Gastroesophageal sphincter (tissue), 4 donors: ENCODE data around the gene SRD5A2. TPM values are rescaled to one million over a fixed set of nuclear protein-coding genes. Genes with fewer than 3 reads are reported as not detected.

Experiments
- ATAC-seq: fragments of 150-250 bp; one replicate; pipeline ENCODE4 v1.9.1; 2016; ENCODE audit warnings: mild to moderate bottlenecking, moderate library complexity
- H3K27ac ChIP-seq, 4 donors: fragments of 200-600 bp; sonication (generic) in 3 of 4; 1 replicate in 3 of 4; 2 replicates in 1 of 4; pipeline ENCODE4 v1.5.1; 2016 to 2019
- H3K27me3 ChIP-seq: fragments of 200-600 bp; sonication (generic); one replicate; pipeline ENCODE4 v1.5.1; 2019
- H3K36me3 ChIP-seq, 2 donors: fragments of 200-600 bp; sonication (generic); one replicate each; pipeline ENCODE4 v1.5.1; 2019; ENCODE audit warnings: control low read depth in 1 of 2
- H3K4me1 ChIP-seq, 3 donors: fragments of 200-600 bp; sonication (generic); 1 replicate in 2 of 3; 2 replicates in 1 of 3; pipeline ENCODE4 v1.5.1; 2016 to 2019; ENCODE audit warnings: control low read depth in 2 of 3
- H3K4me3 ChIP-seq, 2 donors: fragments of 200-600 bp; sonication (generic); one replicate each; pipeline ENCODE4 v1.5.1; 2019; ENCODE audit warnings: mild to moderate bottlenecking in 1 of 2, moderate library complexity in 1 of 2
- H3K9me3 ChIP-seq, 3 donors: fragments of 200-600 bp; sonication (generic); one replicate each; pipeline ENCODE4 v1.5.1; 2017 to 2019; ENCODE audit warnings: control low read depth in 2 of 3
- EP300 ChIP-seq: sonication (generic); formaldehyde crosslinking; IDR thresholded peaks from one replicate; pipeline ENCODE4 v1.6.1; 2017; ENCODE audit warnings: antibody characterized with exemption, mild to moderate bottlenecking
- POLR2A ChIP-seq, 2 donors: fragments of 450-650 bp; IDR thresholded peaks; one replicate each; pipeline ENCODE4 v1.6.1; 2017; ENCODE audit warnings: antibody characterized with exemption in 2 of 2, mild to moderate bottlenecking in 2 of 2, moderate library complexity in 1 of 2
- POLR2AphosphoS5 ChIP-seq: sonication (generic); formaldehyde crosslinking; IDR thresholded peaks from one replicate; pipeline ENCODE4 v1.6.1; 2017; ENCODE audit warnings: antibody characterized with exemption
- WGBS, 2 donors: methylation state at CpG; one replicate each; pipeline ENCODE4 v1.1.5; 2018; ENCODE audit warnings: low coverage in 1 of 2; 5-methylcytosine and 5-hydroxymethylcytosine counted together
- total RNA-seq, 4 donors: library from RNA; depleted of rRNA; stranded (reverse); fragments of >200 nt; gene quantifications; one replicate each; pipeline ENCODE4 v1.1.0, GENCODE V29; 2016
- TF ChIP-seq, protein P1 (sequence below), 4 experiments: fragments of 200-600 bp in 2 of 4; fragments of 450-650 bp in 2 of 4; sonication (generic) in 1 of 4; IDR thresholded peaks; one replicate each; pipeline ENCODE4 v1.5.1; 2017 to 2019; ENCODE audit warnings: antibody characterized with exemption in 4 of 4, mild to moderate bottlenecking in 2 of 4, moderate library complexity in 2 of 4

The SRD5A2 gene
- total RNA-seq, 4 donors from 2014 or later = not detected

DNA sequence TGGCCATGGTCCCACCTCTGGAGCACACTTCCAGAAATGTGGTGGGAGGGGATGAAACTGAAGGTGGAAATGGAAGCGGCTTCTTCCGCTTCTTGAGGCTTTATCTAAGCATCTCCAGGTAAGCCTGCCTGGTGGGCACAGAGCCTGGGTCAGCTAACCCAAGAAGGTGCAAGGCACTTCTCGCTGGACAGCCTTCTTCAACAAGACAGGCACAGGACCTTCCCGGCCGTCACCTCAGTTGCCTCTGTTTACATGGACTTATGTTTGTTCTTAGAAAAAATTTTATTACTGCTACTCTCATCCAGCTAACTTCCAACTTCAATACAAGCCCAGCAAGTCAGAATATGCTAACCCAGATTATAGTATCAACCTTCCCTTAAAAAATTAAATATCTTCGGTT is 51.9 kb downstream of the SRD5A2 start:
- Histone ChIP-seq H3K27me3 (peaks cover 11% of the 10 kb centered on the region), H3K4me1 (no peaks in the 10 kb centered on the region), H3K4me3 (no peak overlapping the region), H3K9me3 (no peaks in the 10 kb centered on the region), H3K36me3 (no peaks in the 10 kb centered on the region), H3K27ac (no peak overlapping the region)
- TF ChIP-seq EP300 (no peak), POLR2A (IDR thresholded peaks at IDR 0.05) (no peak), POLR2AphosphoS5 (no peak)
- TF ChIP-seq, protein P1, sequence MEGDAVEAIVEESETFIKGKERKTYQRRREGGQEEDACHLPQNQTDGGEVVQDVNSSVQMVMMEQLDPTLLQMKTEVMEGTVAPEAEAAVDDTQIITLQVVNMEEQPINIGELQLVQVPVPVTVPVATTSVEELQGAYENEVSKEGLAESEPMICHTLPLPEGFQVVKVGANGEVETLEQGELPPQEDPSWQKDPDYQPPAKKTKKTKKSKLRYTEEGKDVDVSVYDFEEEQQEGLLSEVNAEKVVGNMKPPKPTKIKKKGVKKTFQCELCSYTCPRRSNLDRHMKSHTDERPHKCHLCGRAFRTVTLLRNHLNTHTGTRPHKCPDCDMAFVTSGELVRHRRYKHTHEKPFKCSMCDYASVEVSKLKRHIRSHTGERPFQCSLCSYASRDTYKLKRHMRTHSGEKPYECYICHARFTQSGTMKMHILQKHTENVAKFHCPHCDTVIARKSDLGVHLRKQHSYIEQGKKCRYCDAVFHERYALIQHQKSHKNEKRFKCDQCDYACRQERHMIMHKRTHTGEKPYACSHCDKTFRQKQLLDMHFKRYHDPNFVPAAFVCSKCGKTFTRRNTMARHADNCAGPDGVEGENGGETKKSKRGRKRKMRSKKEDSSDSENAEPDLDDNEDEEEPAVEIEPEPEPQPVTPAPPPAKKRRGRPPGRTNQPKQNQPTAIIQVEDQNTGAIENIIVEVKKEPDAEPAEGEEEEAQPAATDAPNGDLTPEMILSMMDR (IDR thresholded peaks at IDR 0.05) = no peak
- ATAC-seq = no peak
- WGBS, 2 donors = 78 to 88% methylated on average over 4 to 6 of the region's 6 CpGs

GRCh38 chr2:31526946-31527732 is 53.6 kb downstream of the SRD5A2 start:
- Histone ChIP-seq H3K27me3 (peaks cover 16% of the 10 kb centered on the region), H3K27ac (no peak overlapping the region), H3K9me3 (no peaks in the 10 kb centered on the region), H3K4me1 (no peaks in the 10 kb centered on the region), H3K36me3 (no peaks in the 10 kb centered on the region), H3K4me3 (no peak overlapping the region)
- no peak for ATAC-seq
- 68 to 71% methylated on average over 10 to 14 of the region's 15 CpGs for whole genome bisulfite sequencing, 2 donors
- TF ChIP-seq POLR2AphosphoS5 (no peak), POLR2A (IDR thresholded peaks at IDR 0.05) (no peak), EP300 (no peak)
- TF ChIP-seq, protein P1 (IDR thresholded peaks at IDR 0.05) = no peak

DNA sequence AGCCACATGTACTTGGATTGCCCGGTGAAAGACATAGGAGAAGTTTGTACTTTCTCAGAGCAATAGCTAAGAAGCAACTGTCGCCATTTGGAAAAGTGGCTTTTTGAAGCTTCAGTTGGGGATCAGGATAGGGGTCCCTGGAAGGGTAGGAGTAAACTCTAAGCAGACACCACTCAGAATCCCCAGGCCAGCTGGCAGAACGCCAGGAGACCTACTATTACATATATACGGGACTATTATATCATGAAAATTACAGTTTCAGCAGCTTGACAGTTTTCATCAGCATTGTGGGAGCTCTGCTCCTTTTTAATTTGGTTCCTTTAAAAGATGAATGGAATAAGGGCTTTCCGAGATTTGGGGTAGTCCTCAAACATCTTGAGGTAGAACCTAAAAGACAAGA is 54.9 kb downstream of the SRD5A2 start:
- no peaks in the 10 kb centered on the region for H3K4me1 ChIP-seq
- no peak for TF ChIP-seq POLR2AphosphoS5
- TF ChIP-seq, protein P1 (IDR thresholded peaks at IDR 0.05) = no peak
- no peak for TF ChIP-seq POLR2A (IDR thresholded peaks at IDR 0.05)
- no peak for TF ChIP-seq EP300
- peaks cover 11% of the 10 kb centered on the region for H3K27me3 ChIP-seq
- no peak overlapping the region for H3K27ac ChIP-seq
- H3K4me3 ChIP-seq = no peak overlapping the region
- H3K9me3 ChIP-seq = no peaks in the 10 kb centered on the region
- ATAC-seq = no peak
- no peaks in the 10 kb centered on the region for H3K36me3 ChIP-seq
- WGBS, 2 donors = 47 to 51% methylated on average over 5 of the region's 5 CpGs

DNA sequence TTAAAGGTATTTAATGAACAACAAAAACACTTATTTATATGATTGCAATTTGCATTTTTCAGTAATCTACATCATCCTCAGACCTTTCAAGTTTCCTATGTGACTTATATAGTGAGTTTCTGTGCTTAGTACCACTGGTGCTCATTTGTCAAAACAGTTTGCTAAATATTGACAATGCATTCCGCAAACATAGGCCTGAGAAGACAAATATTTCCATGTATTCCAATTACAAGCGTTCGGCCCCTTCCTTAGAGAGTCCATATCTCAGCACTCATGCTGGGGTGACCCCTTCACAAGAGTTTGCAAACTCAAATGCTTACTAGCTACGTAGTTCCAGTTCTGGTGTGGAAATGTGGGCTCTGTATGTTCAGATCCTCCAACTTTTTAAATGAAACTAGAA is 56.1 kb downstream of the SRD5A2 start:
- H3K4me1 ChIP-seq = no peaks in the 10 kb centered on the region
- H3K27ac ChIP-seq = no peak overlapping the region
- peaks cover 11% of the 10 kb centered on the region for H3K27me3 ChIP-seq
- H3K9me3 ChIP-seq = no peaks in the 10 kb centered on the region
- 77 to 81% methylated on average over 4 of the region's 4 CpGs for whole genome bisulfite sequencing, 2 donors
- no peak for ATAC-seq
- H3K4me3 ChIP-seq = no peak overlapping the region
- no peaks in the 10 kb centered on the region for H3K36me3 ChIP-seq
- TF ChIP-seq EP300 (no peak), POLR2AphosphoS5 (no peak), POLR2A (IDR thresholded peaks at IDR 0.05) (no peak)
- TF ChIP-seq, protein P1 (IDR thresholded peaks at IDR 0.05) = no peak

- Histone ChIP-seq H3K27ac (no peak overlapping the region), H3K36me3 (no peaks in the 10 kb centered on the region), H3K9me3 (no peaks in the 10 kb centered on the region), H3K4me3 (no peak overlapping the region), H3K4me1 (no peaks in the 10 kb centered on the region), H3K27me3 (peaks cover 11% of the 10 kb centered on the region)
- WGBS, 2 donors = 21% methylated on average over 7 of the region's 8 CpGs
- no peak for TF ChIP-seq POLR2A (IDR thresholded peaks at IDR 0.05)
- TF ChIP-seq, protein P1 (IDR thresholded peaks at IDR 0.05) = peak in 3 of 4 experiments; percentile 28 to 58 (median 28)
- no peak for TF ChIP-seq POLR2AphosphoS5
- TF ChIP-seq EP300 = no peak
- ATAC-seq = no peak
Observed at GRCh38 chr2:31523871-31524492, 56.8 kb downstream of the SRD5A2 start.
